GM06990 (cell line): ENCODE measurements around the gene TAC3.

ENCODE experiments used
- DNase-seq: peaks from one replicate; pipeline ENCODE4 v3.0.0-alpha.2; 2011; ENCODE audit not compliant: insufficient read length; ENCODE audit errors: extremely low read depth
- H3K27me3 ChIP-seq: replicated peaks from 2 replicates; pipeline ENCODE4 v1.6.0; 2011; ENCODE audit warnings: low read length; ENCODE audit not compliant: control insufficient read depth, insufficient read depth
- H3K36me3 ChIP-seq: 2 replicates; pipeline ENCODE4 v1.5.1; 2011; ENCODE audit warnings: low read length; ENCODE audit not compliant: control insufficient read depth, insufficient read depth
- H3K4me3 ChIP-seq: replicated peaks from 2 replicates; pipeline ENCODE4 v1.5.1; 2011; ENCODE audit warnings: low read depth, mild to moderate bottlenecking, control low read depth, low read length
- CTCF ChIP-seq: IDR thresholded peaks from 2 replicates; pipeline ENCODE4 v1.5.1; 2011; ENCODE audit warnings: low read length, control low read depth, mild to moderate bottlenecking, inconsistent platforms; ENCODE audit not compliant: insufficient read depth, poor library complexity, severe bottlenecking

Gene TAC3

DNA sequence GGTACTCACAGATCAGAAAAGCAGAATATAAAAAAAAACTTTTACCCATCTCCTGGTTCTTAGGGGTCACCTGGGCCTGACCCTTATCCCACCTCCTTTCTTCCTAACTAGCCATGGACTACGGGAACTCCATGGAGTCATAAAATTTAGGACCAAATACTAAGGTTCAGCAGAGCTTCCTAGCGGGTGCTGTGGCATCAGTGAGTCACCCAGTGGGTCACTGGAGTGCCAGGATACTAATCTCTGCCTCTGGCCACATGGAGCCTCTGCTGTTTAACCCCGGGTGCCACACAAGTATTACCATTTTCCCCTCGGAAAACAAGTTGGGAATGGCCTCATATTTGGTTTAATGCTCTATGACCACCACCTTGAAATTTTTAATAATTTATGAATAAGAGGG is 16.9 kb downstream of the TAC3 start:
- Histone ChIP-seq H3K27me3 (no peaks in the 10 kb centered on the region), H3K4me3 (no peak overlapping the region), H3K36me3 (peaks cover 15% of the 10 kb centered on the region)
- no peak for TF ChIP-seq CTCF
- no peak for DNase-seq

DNA sequence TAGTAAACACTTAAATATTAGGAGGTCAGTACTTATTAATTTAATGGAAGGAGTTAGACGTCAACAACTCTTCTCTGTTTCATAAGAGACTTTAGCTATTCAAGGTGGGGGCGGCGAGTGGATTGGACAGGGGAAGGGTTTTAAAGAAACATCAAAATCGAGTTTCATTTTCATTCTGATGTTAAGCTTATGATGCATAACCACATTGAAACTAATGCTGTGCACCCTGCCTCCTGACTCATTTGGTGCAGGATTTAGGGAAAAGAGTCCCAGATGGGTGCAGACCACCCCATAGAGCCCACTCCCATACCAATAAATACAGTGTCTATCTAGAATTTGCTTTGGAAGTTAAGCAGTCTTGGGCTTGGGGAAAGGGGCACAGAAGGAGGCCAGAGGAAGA is 17.3 kb downstream of the TAC3 start:
- Histone ChIP-seq H3K36me3 (peaks cover 15% of the 10 kb centered on the region), H3K27me3 (no peaks in the 10 kb centered on the region), H3K4me3 (no peak overlapping the region)
- TF ChIP-seq CTCF, result no peak
- peak; percentile 36 for DNase-seq

- TF ChIP-seq CTCF, result no peak
- Histone ChIP-seq H3K27me3 (no peaks in the 10 kb centered on the region), H3K4me3 (no peak overlapping the region), H3K36me3 (peaks cover 11% of the 10 kb centered on the region)
- no peak for DNase-seq
These were observed 18.0 kb downstream of the TAC3 start for GRCh38 chr12:56998316-56998715.

DNA sequence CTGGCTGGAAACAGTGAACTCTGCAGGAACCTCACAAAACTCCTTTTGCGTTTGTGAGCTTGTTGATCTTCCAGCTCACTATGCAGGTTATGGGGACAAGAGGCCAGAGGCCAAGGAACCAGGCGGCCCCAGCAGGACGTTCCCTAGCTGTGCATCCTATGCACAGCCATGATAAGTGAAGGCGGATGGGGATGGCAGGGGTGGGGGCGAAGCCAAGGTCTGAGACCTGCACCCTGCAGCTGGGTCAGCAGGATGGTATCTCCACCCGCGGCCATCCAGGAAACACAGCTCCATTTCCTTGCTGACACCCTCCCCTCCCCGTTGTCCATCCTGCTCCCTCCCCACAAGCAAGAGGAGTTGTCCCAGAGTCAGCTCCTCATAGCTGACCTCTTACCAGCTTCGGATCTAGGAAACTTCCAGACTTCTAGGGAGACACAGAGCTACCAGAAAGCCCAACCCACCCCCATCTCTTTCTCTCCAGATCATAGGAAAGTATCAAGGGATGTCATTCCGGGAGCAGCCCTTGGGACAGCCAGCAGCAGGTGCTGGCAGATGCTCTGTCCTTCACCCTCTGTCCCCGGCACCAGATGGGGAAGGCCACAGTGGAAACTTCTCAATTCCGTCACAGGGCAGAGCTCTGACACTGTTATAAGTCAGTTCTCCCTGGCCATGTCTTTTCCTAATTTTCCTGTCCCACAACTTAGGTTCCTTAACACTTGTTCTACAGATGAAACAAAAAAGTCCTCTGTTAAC is 19.4 kb downstream of the TAC3 start:
- Histone ChIP-seq H3K36me3 (peaks cover 5% of the 10 kb centered on the region), H3K4me3 (no peak overlapping the region), H3K27me3 (no peaks in the 10 kb centered on the region)
- no peak for TF ChIP-seq CTCF
- DNase-seq, result no peak

DNA sequence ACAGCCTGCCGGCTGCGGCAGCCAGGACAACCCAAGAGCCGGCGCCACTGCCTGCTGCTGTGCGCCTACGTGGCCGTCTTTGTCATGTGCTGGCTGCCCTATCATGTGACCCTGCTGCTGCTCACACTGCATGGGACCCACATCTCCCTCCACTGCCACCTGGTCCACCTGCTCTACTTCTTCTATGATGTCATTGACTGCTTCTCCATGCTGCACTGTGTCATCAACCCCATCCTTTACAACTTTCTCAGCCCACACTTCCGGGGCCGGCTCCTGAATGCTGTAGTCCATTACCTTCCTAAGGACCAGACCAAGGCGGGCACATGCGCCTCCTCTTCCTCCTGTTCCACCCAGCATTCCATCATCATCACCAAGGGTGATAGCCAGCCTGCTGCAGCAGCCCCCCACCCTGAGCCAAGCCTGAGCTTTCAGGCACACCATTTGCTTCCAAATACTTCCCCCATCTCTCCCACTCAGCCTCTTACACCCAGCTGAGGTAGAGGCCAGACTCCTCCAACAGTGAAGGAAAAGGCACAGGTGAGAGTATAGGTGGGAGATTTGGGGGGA is 20.3 kb downstream of the TAC3 start:
- DNase-seq, result no peak
- no peaks in the 10 kb centered on the region for H3K27me3 ChIP-seq
- H3K36me3 ChIP-seq, result peaks cover 3% of the 10 kb centered on the region
- TF ChIP-seq CTCF, result no peak
- no peak overlapping the region for H3K4me3 ChIP-seq
